Activated T-helper 1 cell treated with anti-CD3 and anti-CD28 coated beads, Interleukin-2, amount 50 U/mL, for 16 hours (primary cell): ENCODE results near the gene TRDMT1.

ENCODE experiments used
- DNase-seq, 2 donors: peaks; one replicate each; pipeline ENCODE4 v3.0.0-alpha.2; 2020; ENCODE audit warnings: low read depth in 1 of 2, low spot score in 1 of 2

The TRDMT1 gene

GRCh38 chr10:17231788-17232187 is 30.3 kb upstream of the TRDMT1 start:
- DNase-seq: no peak

- peak; percentile 77 for DNase-seq
These were observed 28.7 kb upstream of the TRDMT1 start for GRCh38 chr10:17229967-17230682.

GRCh38 chr10:17229717-17229966 is 28.2 kb upstream of the TRDMT1 start:
- no peak for DNase-seq

- DNase-seq: peak; percentile 61 to 64
These were observed 27.7 kb upstream of the TRDMT1 start for GRCh38 chr10:17229016-17229716.

GRCh38 chr10:17228091-17229015 is 26.9 kb upstream of the TRDMT1 start, which contains the start of gene VIM:
TSS of gene VIM (plus strand) at chr10:17228241. CDS start at chr10:17229423, 1,182 bp downstream.
- peak; percentile 72 to 75 for DNase-seq

- DNase-seq: no peak
These were observed 26.1 kb upstream of the TRDMT1 start for GRCh38 chr10:17227367-17228090.

- no peak for DNase-seq
These were observed 25.4 kb upstream of the TRDMT1 start for GRCh38 chr10:17226891-17227303.

- DNase-seq: no peak
These were observed 24.3 kb upstream of the TRDMT1 start for GRCh38 chr10:17225808-17226207.

- DNase-seq: no peak
These were observed 20.9 kb upstream of the TRDMT1 start for GRCh38 chr10:17222329-17222728.

GRCh38 chr10:17220652-17221100 is 19.2 kb upstream of the TRDMT1 start:
- no peak for DNase-seq

- no peak for DNase-seq
These were observed 17.6 kb upstream of the TRDMT1 start for GRCh38 chr10:17219024-17219423.

GRCh38 chr10:17217631-17218232 is 16.3 kb upstream of the TRDMT1 start:
- DNase-seq: no peak

- DNase-seq: no peak
These were observed 15.5 kb upstream of the TRDMT1 start for GRCh38 chr10:17216901-17217395.

GRCh38 chr10:17216217-17216900 is 14.9 kb upstream of the TRDMT1 start:
- DNase-seq: no peak

GRCh38 chr10:17215782-17216122 is 14.3 kb upstream of the TRDMT1 start:
- no peak for DNase-seq

- DNase-seq: no peak
These were observed 13.7 kb upstream of the TRDMT1 start for GRCh38 chr10:17214971-17215781.

- DNase-seq: no peak
These were observed 13.1 kb upstream of the TRDMT1 start for GRCh38 chr10:17214526-17214925.

- DNase-seq: no peak
These were observed 12.3 kb upstream of the TRDMT1 start for GRCh38 chr10:17213646-17214349.
